ENCODE measurements around the gene AVL9. TPM values are rescaled to one million over a fixed set of nuclear protein-coding genes. Genes with fewer than 3 reads are reported as not detected.

AVL9 gene
- total and polyA plus RNA-seq, 9 of the 15 experiments (the other 6 are each of a cell fraction or from before 2014, with no cell fraction given): 6.4 to 66.2 (median 30.1) TPM

DNA sequence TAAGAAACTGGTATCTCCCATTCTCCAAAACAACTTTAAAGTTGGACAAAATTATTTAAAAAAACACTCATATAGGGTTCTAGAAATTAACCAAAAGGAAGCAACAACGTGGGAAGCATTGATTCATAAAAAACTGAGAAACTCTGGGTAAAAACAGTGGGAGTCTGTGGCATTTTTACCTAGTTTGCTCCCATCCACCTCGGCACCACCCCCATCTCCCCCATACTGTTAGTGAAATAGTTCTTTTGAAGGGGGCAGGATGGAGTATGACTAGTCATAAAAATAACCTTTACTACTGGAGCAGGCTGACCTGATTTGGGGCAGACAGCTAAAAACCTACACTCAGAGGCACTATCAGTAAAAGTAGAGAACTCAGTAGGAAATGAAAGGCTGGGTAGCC lies 123.2 kb downstream of the AVL9 start (continued):
- TF ChIP-seq PREB (CRISPR knock-in tag; IDR thresholded peaks at IDR 0.05) (no peak), ZNF212 (CRISPR knock-in tag; IDR thresholded peaks at IDR 0.05) (no peak), NFE2 (IDR thresholded peaks at IDR 0.05; ENCODE audit: low read depth) (peak; percentile 70), EGR1 (conservative IDR thresholded peaks at IDR 0.05) (peak; percentile 34; the same call in 1 of the 2 replicates), ZNF146 (CRISPR knock-in tag; IDR thresholded peaks at IDR 0.05; ENCODE audit: unreplicated experiment) (no peak), CBX2 (IDR thresholded peaks at IDR 0.05; ENCODE audit: insufficient read depth, low read length, poor library complexity, severe bottlenecking) (no peak), GMEB1 (CRISPR knock-in tag; IDR thresholded peaks at IDR 0.05) (no peak), STAG1 (CRISPR knock-in tag; IDR thresholded peaks at IDR 0.05; ENCODE audit: borderline replicate concordance) (no peak)
- TF ChIP-seq, protein P1, sequence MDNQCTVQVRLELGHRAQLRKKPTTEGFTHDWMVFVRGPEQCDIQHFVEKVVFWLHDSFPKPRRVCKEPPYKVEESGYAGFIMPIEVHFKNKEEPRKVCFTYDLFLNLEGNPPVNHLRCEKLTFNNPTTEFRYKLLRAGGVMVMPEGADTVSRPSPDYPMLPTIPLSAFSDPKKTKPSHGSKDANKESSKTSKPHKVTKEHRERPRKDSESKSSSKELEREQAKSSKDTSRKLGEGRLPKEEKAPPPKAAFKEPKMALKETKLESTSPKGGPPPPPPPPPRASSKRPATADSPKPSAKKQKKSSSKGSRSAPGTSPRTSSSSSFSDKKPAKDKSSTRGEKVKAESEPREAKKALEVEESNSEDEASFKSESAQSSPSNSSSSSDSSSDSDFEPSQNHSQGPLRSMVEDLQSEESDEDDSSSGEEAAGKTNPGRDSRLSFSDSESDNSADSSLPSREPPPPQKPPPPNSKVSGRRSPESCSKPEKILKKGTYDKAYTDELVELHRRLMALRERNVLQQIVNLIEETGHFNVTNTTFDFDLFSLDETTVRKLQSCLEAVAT (IDR thresholded peaks at IDR 0.05): no peak

Measured in K562 (cell line).